Brain pericyte (primary cell): ENCODE data around the gene PARD3B.

Source experiments
- DNase-seq: peaks from one replicate; pipeline ENCODE4 v3.0.0-alpha.2; 2012; ENCODE audit warnings: low read depth, low spot score

Gene PARD3B

GRCh38 chr2:205650450-205650849, 1105.2 kb downstream of the PARD3B start:
- no peak for DNase-seq

GRCh38 chr2:205650931-205651330, 1105.7 kb downstream of the PARD3B start:
- DNase-seq, result no peak

- no peak for DNase-seq
Measured at GRCh38 chr2:205651719-205652118, 1106.4 kb downstream of the PARD3B start.

GRCh38 chr2:205654878-205655605, 1109.8 kb downstream of the PARD3B start:
- DNase-seq, result no peak

GRCh38 chr2:205655779-205656456, 1110.6 kb downstream of the PARD3B start:
- no peak for DNase-seq

GRCh38 chr2:205656461-205656860, 1111.2 kb downstream of the PARD3B start:
- no peak for DNase-seq

GRCh38 chr2:205656941-205657340, 1111.7 kb downstream of the PARD3B start:
- no peak for DNase-seq

- DNase-seq, result no peak
Measured at GRCh38 chr2:205657579-205657978, 1112.3 kb downstream of the PARD3B start.

- DNase-seq, result no peak
Measured at GRCh38 chr2:205658068-205658467, 1112.8 kb downstream of the PARD3B start.

- no peak for DNase-seq
Measured at GRCh38 chr2:205658572-205658971, 1113.3 kb downstream of the PARD3B start.

GRCh38 chr2:205659922-205660321, 1114.6 kb downstream of the PARD3B start:
- no peak for DNase-seq

- DNase-seq, result no peak
Measured at GRCh38 chr2:205660521-205661124, 1115.3 kb downstream of the PARD3B start.

- no peak for DNase-seq
Measured at GRCh38 chr2:205661281-205661680, 1116.0 kb downstream of the PARD3B start.

GRCh38 chr2:205662206-205662965, 1117.1 kb downstream of the PARD3B start:
- DNase-seq, result no peak

GRCh38 chr2:205665791-205666190, 1120.5 kb downstream of the PARD3B start:
- DNase-seq, result no peak
